HuH-7 (cell line): ENCODE measurements around the gene CCDC69.

Source experiments
- DNase-seq: peaks from one replicate; pipeline ENCODE4 v3.0.0; 2011; ENCODE audit warnings: low spot score

CCDC69 gene

DNA sequence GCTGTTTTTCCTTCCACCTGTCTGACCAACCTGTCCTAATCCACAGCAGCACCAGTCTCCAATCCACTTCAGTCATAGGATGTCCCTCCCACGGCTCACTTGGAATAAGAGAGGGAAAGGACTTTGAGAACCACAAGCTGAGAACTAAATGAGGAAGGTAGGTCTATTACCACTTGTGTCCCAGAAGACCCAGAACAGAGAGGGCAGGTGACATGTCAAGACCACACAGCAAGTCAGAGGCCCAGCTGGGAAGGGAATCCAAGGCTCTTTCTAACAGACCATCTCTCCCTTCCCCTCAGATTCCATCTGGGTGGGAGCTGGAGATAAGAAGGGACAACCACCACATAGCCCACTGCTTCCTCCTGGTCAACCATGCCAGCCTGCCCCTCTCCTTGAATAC lies 81.0 kb downstream of the CCDC69 start:
- no peak for DNase-seq

DNA sequence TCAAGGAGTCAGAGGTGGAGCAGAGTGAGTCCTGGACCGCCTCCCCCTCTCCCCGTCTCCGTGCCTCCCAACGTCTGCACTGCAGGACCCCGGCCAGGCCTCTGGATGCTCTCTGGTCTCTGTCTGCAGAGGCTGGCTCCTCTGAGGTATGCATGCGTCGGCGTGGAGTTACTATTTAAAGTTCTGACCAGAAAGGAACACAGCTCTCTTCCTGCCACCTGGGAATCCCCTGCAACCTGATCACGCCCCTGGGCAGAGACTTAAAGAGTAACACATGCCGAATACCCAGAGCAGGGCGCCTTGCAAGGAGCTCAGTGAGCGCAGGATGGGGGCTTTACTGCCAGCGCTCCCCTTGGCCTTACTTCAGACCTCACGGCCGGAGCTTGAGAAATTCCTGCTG lies 82.4 kb downstream of the CCDC69 start:
- DNase-seq = no peak

DNA sequence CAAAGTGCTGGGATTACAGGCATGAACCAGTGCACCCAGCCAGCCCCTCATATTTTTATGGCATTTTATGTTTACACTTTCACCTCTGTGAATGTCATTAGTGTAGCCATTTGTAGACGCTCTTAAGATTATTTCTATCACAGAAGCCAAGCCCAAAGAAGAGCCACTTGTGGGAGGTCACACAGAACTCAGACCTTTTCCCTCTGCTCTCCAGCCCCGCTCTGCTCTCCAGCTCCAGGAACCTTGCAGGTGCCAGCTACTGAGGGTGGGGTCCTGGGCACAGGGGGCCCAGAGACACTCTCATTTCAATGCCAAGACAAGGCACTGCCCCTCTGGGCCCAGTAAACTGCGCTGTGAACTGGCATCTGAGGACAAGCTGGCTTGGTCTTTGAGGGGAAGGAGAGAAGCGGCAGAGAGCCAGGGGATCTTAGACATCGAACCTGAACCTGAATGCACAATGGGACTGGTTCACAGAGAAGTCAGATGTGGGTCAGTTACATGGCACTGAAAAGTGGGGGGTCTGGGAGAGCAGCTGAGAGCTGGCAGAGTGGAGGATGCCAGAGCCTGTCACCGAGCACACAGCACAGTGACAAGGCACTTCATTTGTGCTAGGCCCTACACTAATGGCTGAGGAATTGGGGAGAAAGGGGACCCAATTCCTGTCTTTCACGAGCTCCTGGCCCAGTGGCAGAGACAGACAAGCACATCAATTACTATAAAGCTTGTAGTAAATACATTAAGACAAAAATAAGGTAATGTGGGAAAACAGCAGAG lies 83.0 kb downstream of the CCDC69 start:
- DNase-seq = no peak

DNA sequence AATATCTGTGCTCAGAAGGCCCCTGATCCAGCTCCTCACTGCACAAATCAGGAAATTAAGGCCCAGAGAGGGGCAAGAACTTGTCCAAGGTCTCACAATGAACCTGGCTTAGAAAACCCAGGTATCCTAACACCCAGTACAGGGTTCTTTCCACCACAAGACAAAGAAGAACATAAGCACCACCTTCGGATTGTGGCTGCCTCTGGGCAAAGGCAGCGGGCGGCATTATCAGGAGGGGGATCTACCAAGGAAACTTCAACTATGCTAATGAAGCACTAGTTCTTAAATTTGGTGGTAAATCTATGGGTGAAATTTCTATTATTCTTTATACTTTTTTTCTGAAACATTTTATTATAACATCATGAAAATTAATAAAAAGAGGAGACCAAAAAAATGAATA lies 84.2 kb downstream of the CCDC69 start:
- DNase-seq = no peak

DNA sequence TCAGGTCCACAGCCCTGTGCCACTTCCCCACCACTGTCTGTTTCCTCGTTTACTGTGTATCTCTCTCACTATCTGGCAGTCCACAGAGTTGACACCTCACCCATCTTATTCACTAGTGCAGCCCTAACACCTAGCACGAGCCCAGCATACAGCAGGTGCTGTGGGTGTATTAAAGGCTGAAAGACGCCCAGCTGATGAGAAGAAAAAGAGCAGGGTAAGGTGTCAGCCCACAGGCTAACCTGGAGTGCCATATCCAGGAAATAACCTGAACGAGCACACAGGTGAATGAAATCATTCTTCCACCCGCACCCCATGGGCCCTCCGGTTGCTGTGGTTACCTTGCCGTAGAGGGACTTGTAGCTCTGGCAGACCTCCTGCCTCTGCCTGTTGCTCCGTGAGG lies 84.9 kb downstream of the CCDC69 start:
- no peak for DNase-seq

DNA sequence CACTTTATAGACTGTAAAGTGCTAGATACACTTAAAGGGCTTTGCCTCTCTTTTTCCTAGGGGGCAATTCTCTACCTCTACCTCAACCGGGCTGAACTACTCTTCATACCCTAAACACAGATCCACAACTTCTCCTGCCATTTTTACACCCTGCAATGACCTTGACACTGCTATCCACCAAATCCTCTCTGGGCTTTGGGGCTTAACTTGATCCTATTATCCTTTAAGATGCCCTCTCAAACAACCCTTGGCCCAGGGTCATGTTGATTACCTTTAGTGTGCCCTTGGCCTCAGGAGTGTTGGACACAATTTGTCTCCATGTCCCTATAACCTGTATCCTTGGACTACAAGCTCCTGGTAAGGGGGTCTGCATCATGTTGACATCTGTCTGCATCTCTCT lies 85.8 kb downstream of the CCDC69 start:
- DNase-seq = no peak

DNA sequence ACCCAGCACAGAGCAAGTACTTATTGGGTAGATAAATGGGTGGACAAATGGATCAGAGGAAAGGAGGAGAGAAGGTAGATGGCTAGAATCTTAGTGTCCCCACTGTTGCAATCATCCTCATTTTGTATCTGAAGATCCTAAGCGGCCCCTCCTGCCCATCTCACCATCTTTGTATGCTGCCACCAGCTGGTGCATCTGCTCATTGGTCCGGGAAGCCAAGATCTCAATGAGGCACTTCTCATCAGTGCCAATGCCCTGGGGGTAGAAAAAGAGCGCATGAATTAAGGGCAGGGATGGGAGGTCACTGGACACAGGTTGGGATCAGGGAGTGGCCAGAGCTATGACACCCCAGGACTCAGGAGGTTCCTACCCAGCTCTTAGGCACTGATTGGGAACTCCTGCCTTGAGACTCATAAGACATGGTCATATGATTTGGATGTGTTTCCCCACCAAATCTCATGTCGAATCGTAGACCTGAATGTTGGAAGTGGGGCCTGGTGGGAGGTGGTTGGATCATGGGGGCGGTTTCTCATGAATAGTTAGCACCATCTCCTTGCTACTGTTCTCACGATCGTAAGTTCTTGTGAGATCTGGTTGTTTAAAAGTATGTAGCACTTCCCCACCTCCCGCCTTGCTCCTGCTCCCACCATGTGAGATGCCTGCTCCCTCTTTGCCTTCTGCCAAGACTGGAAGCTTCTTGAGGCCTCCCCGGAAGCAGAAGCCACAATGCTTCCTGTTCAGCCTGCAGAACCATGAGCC lies 86.6 kb downstream of the CCDC69 start:
- no peak for DNase-seq

DNA sequence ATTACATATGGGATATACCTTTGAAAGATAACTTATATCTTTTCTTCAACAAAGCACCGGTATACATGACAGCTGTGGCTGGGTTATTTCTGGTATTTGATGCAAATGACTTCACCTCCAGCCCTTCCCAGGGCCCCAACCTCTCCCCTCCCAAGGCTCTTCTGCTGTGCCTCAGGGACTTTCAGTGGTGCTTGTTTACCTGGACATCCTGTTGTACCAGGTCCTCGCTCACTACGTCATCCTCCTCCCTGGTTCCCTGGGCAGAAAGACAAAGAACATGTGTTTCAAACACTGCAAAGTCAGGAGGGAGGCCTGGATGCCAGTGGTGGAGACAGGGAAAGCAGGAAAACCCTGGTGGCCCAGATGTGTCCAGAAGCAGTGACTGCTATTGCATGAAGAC lies 89.7 kb downstream of the CCDC69 start:
- no peak for DNase-seq

DNA sequence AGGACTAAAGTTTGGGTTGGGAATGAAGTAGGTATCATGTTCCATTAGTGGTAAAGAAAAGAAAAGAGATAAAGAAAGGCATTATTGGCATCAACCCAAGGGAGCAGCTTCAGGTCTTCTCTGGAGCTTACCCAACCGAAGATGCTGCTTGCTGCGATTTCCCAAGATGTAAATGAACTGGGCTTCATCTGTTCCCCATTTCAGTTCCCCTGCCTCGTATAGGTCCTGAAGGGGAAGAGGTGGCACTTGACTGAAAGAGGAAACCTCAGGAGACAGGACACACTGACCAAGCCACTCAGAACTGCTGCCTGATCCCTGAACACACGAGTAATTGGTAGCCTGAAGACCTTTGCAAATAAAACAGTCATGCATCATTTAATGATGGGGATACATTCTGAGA lies 90.9 kb downstream of the CCDC69 start:
- DNase-seq = no peak
